ENCODE measurements around the gene CUL9.

The CUL9 gene

GRCh38 chr6:43142101-43142500, 39.9 kb upstream of the CUL9 start:
- H3K79me1 ChIP-seq (replicated peaks; ENCODE audit: low read length, poor library complexity, severe bottlenecking), result peaks cover 50% of the 10 kb centered on the region
- peak overlapping the region in 1 of 2 experiments; percentile 50 for H3K23ac ChIP-seq (ENCODE audit: low read length in 2 of 2)
- H3K4me2 ChIP-seq (ENCODE audit: low read length, poor library complexity, severe bottlenecking), result no peak overlapping the region
- H2BK120ac ChIP-seq (ENCODE audit: low read depth, low read length), result no peak overlapping the region
- no peak overlapping the region for H3K4me3 ChIP-seq (ENCODE audit: insufficient read depth in 1 of 2, low read depth in 1 of 2, low read length in 2 of 2)
- peak overlapping the region in 1 of 2 experiments; percentile 31 for H2BK12ac ChIP-seq (ENCODE audit: low read length in 2 of 2)
- H4K91ac ChIP-seq (ENCODE audit: low read length), result no peak overlapping the region
- no peak overlapping the region for H2AFZ ChIP-seq (ENCODE audit: low read depth, low read length)
- no peak overlapping the region for H3K4ac ChIP-seq (ENCODE audit: low read depth in 1 of 2, low read length in 2 of 2)
- H3K27me3 ChIP-seq (ENCODE audit: control insufficient read depth in 1 of 2, insufficient read depth in 1 of 2, low read length in 2 of 2), result no peaks in the 10 kb centered on the region
- peaks cover 22 to 70% of the 10 kb centered on the region in 2 experiments for H3K36me3 ChIP-seq (ENCODE audit: control insufficient read depth in 1 of 2, insufficient read depth in 2 of 2, low read depth in 1 of 2, low read length in 2 of 2)
- H3K9me3 ChIP-seq (ENCODE audit: control insufficient read depth, low read length), result no peaks in the 10 kb centered on the region
- no peak for DNase-seq
- H3K14ac ChIP-seq (ENCODE audit: low read length in 2 of 2), result no peak overlapping the region
- WGBS, result 80% methylated on average over 14 of the region's 14 CpGs
- H3K18ac ChIP-seq (ENCODE audit: low read depth in 1 of 2, low read length in 2 of 2), result peak overlapping the region in 1 of 2 experiments; percentile 7
- no peak overlapping the region for H4K8ac ChIP-seq (ENCODE audit: low read length)
- no peak overlapping the region for H2BK5ac ChIP-seq (ENCODE audit: low read depth, low read length, poor library complexity, severe bottlenecking)
- H3K9ac ChIP-seq (ENCODE audit: low read length), result no peak overlapping the region
- no peak overlapping the region for H3K27ac ChIP-seq (ENCODE audit: low read length, poor library complexity, severe bottlenecking)
- H2BK15ac ChIP-seq (ENCODE audit: low read depth, poor library complexity, severe bottlenecking), result no peak overlapping the region
- no peak overlapping the region for H2AK5ac ChIP-seq (ENCODE audit: low read length, severe bottlenecking)
- peaks cover 12% of the 10 kb centered on the region for H3K4me1 ChIP-seq (ENCODE audit: control insufficient read depth, insufficient read depth, low read depth, low read length)

GRCh38 chr6:43143235-43144128, 38.5 kb upstream of the CUL9 start:
- 8% methylated on average over 25 of the region's 25 CpGs for WGBS
- peak overlapping the region; percentile 61 for H4K8ac ChIP-seq (ENCODE audit: low read length)

GRCh38 chr6:43144879-43145278, 37.1 kb upstream of the CUL9 start:
- Histone ChIP-seq H2AFZ (ENCODE audit: low read depth, low read length) (no peak overlapping the region), H3K27me3 (ENCODE audit: control insufficient read depth in 1 of 2, insufficient read depth in 1 of 2, low read length in 2 of 2) (no peaks in the 10 kb centered on the region), H3K4me3 (ENCODE audit: insufficient read depth in 1 of 2, low read depth in 1 of 2, low read length in 2 of 2) (no peak overlapping the region), H3K18ac (ENCODE audit: low read depth in 1 of 2, low read length in 2 of 2) (no peak overlapping the region), H2BK120ac (ENCODE audit: low read depth, low read length) (no peak overlapping the region), H3K27ac (ENCODE audit: low read length, poor library complexity, severe bottlenecking) (no peak overlapping the region), H3K4me2 (ENCODE audit: low read length, poor library complexity, severe bottlenecking) (no peak overlapping the region), H3K23ac (ENCODE audit: low read length in 2 of 2) (no peak overlapping the region), H2BK12ac (ENCODE audit: low read length in 2 of 2) (no peak overlapping the region), H4K91ac (ENCODE audit: low read length) (no peak overlapping the region), H2AK5ac (ENCODE audit: low read length, severe bottlenecking) (no peak overlapping the region), H2BK15ac (ENCODE audit: low read depth, poor library complexity, severe bottlenecking) (no peak overlapping the region), H3K9me3 (ENCODE audit: control insufficient read depth, low read length) (no peaks in the 10 kb centered on the region), H3K9ac (ENCODE audit: low read length) (no peak overlapping the region), H4K8ac (ENCODE audit: low read length) (no peak overlapping the region), H3K36me3 (ENCODE audit: control insufficient read depth in 1 of 2, insufficient read depth in 2 of 2, low read depth in 1 of 2, low read length in 2 of 2) (peaks cover 20 to 66% of the 10 kb centered on the region in 2 experiments), H2BK5ac (ENCODE audit: low read depth, low read length, poor library complexity, severe bottlenecking) (no peak overlapping the region), H3K14ac (ENCODE audit: low read length in 2 of 2) (no peak overlapping the region), H3K4me1 (ENCODE audit: control insufficient read depth, insufficient read depth, low read depth, low read length) (peaks cover 14% of the 10 kb centered on the region), H3K4ac (ENCODE audit: low read depth in 1 of 2, low read length in 2 of 2) (no peak overlapping the region), H3K79me1 (replicated peaks; ENCODE audit: low read length, poor library complexity, severe bottlenecking) (peaks cover 35% of the 10 kb centered on the region)
- 82% methylated on average over 6 of the region's 6 CpGs for WGBS
- DNase-seq, result no peak

More at GRCh38 chr6:43143235-43144128, 38.5 kb upstream of the CUL9 start:
- peak overlapping the region in 1 of 2 experiments; percentile 41 for H3K4me3 ChIP-seq (ENCODE audit: insufficient read depth in 1 of 2, low read depth in 1 of 2, low read length in 2 of 2)
- H2AFZ ChIP-seq (ENCODE audit: low read depth, low read length), result peak overlapping the region; percentile 6
- no peak overlapping the region for H4K91ac ChIP-seq (ENCODE audit: low read length)
- no peak overlapping the region for H2BK120ac ChIP-seq (ENCODE audit: low read depth, low read length)
- peak overlapping the region; percentile 31 to 49 for H3K18ac ChIP-seq (ENCODE audit: low read depth in 1 of 2, low read length in 2 of 2)
- H3K27me3 ChIP-seq (ENCODE audit: control insufficient read depth in 1 of 2, insufficient read depth in 1 of 2, low read length in 2 of 2), result no peaks in the 10 kb centered on the region
- no peak overlapping the region for H2BK15ac ChIP-seq (ENCODE audit: low read depth, poor library complexity, severe bottlenecking)
- H2AK5ac ChIP-seq (ENCODE audit: low read length, severe bottlenecking), result peak overlapping the region; percentile 42
- DNase-seq, result peak; percentile 88
- H3K23ac ChIP-seq (ENCODE audit: low read length in 2 of 2), result no peak overlapping the region
- H2BK12ac ChIP-seq (ENCODE audit: low read length in 2 of 2), result peak overlapping the region in 1 of 2 experiments; percentile 47
- H3K4me2 ChIP-seq (ENCODE audit: low read length, poor library complexity, severe bottlenecking), result peak overlapping the region; percentile 18
- no peak overlapping the region for H2BK5ac ChIP-seq (ENCODE audit: low read depth, low read length, poor library complexity, severe bottlenecking)
- H3K9me3 ChIP-seq (ENCODE audit: control insufficient read depth, low read length), result no peaks in the 10 kb centered on the region
- H3K4ac ChIP-seq (ENCODE audit: low read depth in 1 of 2, low read length in 2 of 2), result peak overlapping the region in 1 of 2 experiments; percentile 1
- peak overlapping the region; percentile 65 for H3K9ac ChIP-seq (ENCODE audit: low read length)
- peaks cover 42% of the 10 kb centered on the region for H3K79me1 ChIP-seq (replicated peaks; ENCODE audit: low read length, poor library complexity, severe bottlenecking)
- peaks cover 27 to 77% of the 10 kb centered on the region in 2 experiments for H3K36me3 ChIP-seq (ENCODE audit: control insufficient read depth in 1 of 2, insufficient read depth in 2 of 2, low read depth in 1 of 2, low read length in 2 of 2)
- H3K14ac ChIP-seq (ENCODE audit: low read length in 2 of 2), result no peak overlapping the region
- H3K4me1 ChIP-seq (ENCODE audit: control insufficient read depth, insufficient read depth, low read depth, low read length), result peaks cover 12% of the 10 kb centered on the region
- peak overlapping the region; percentile 42 for H3K27ac ChIP-seq (ENCODE audit: low read length, poor library complexity, severe bottlenecking)

GRCh38 chr6:43146261-43146660, 35.7 kb upstream of the CUL9 start:
- Histone ChIP-seq H3K23ac (ENCODE audit: low read length in 2 of 2) (no peak overlapping the region), H3K4me2 (ENCODE audit: low read length, poor library complexity, severe bottlenecking) (no peak overlapping the region), H2BK15ac (ENCODE audit: low read depth, poor library complexity, severe bottlenecking) (no peak overlapping the region), H4K91ac (ENCODE audit: low read length) (no peak overlapping the region), H3K36me3 (ENCODE audit: control insufficient read depth in 1 of 2, insufficient read depth in 2 of 2, low read depth in 1 of 2, low read length in 2 of 2) (peaks cover 20 to 73% of the 10 kb centered on the region in 2 experiments), H4K8ac (ENCODE audit: low read length) (no peak overlapping the region), H3K27me3 (ENCODE audit: control insufficient read depth in 1 of 2, insufficient read depth in 1 of 2, low read length in 2 of 2) (no peaks in the 10 kb centered on the region), H3K9me3 (ENCODE audit: control insufficient read depth, low read length) (no peaks in the 10 kb centered on the region), H3K4me3 (ENCODE audit: insufficient read depth in 1 of 2, low read depth in 1 of 2, low read length in 2 of 2) (no peak overlapping the region), H2BK120ac (ENCODE audit: low read depth, low read length) (no peak overlapping the region), H3K4ac (ENCODE audit: low read depth in 1 of 2, low read length in 2 of 2) (no peak overlapping the region), H2BK5ac (ENCODE audit: low read depth, low read length, poor library complexity, severe bottlenecking) (no peak overlapping the region), H3K18ac (ENCODE audit: low read depth in 1 of 2, low read length in 2 of 2) (no peak overlapping the region), H3K14ac (ENCODE audit: low read length in 2 of 2) (no peak overlapping the region), H3K4me1 (ENCODE audit: control insufficient read depth, insufficient read depth, low read depth, low read length) (peaks cover 14% of the 10 kb centered on the region), H3K9ac (ENCODE audit: low read length) (no peak overlapping the region), H2AFZ (ENCODE audit: low read depth, low read length) (no peak overlapping the region), H2BK12ac (ENCODE audit: low read length in 2 of 2) (no peak overlapping the region), H3K27ac (ENCODE audit: low read length, poor library complexity, severe bottlenecking) (no peak overlapping the region), H3K79me1 (replicated peaks; ENCODE audit: low read length, poor library complexity, severe bottlenecking) (peaks cover 37% of the 10 kb centered on the region), H2AK5ac (ENCODE audit: low read length, severe bottlenecking) (no peak overlapping the region)
- 93% methylated on average over 3 of the region's 3 CpGs for WGBS
- no peak for DNase-seq

Measured in mesenchymal stem cell (in vitro differentiated cells and primary cell).